ENCODE measurements around the gene VIPAS39.

VIPAS39 gene

DNA sequence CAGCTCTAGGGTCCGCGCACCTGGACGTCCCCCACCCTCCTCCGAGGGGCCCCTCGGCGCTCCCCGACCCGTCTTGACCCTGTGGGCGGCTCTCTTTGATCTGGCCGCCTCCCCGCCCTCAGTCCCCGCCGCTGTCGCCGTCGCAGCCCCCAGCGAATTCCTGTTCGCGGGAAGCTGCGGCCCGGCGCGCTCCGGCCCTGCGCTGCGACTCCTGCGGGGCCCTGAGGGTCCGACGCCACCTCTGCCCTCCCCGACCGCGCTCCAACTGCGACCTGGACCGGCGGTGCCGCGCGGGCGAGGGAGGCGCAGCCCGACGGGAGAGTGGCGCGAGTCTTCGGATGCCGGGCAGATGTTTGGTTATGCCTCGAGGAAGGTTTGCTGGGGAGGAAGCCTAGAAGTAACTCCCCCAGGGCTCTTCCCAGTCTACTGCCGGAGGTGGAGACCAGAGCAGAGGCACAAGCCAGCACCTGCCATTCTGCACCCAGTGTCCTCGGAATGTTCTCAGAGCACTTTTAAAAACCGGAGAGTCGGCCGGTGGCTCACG is 41.7 kb upstream of the VIPAS39 start:
- TF ChIP-seq, protein P1, sequence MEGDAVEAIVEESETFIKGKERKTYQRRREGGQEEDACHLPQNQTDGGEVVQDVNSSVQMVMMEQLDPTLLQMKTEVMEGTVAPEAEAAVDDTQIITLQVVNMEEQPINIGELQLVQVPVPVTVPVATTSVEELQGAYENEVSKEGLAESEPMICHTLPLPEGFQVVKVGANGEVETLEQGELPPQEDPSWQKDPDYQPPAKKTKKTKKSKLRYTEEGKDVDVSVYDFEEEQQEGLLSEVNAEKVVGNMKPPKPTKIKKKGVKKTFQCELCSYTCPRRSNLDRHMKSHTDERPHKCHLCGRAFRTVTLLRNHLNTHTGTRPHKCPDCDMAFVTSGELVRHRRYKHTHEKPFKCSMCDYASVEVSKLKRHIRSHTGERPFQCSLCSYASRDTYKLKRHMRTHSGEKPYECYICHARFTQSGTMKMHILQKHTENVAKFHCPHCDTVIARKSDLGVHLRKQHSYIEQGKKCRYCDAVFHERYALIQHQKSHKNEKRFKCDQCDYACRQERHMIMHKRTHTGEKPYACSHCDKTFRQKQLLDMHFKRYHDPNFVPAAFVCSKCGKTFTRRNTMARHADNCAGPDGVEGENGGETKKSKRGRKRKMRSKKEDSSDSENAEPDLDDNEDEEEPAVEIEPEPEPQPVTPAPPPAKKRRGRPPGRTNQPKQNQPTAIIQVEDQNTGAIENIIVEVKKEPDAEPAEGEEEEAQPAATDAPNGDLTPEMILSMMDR (IDR thresholded peaks at IDR 0.05), result no peak
- no peaks in the 10 kb centered on the region for H3K79me2 ChIP-seq
- H3K36me3 ChIP-seq (ENCODE audit: control insufficient read depth, insufficient read depth, low read length), result no peaks in the 10 kb centered on the region
- H3K9ac ChIP-seq, result no peak overlapping the region
- H3K9me3 ChIP-seq (ENCODE audit: control insufficient read depth, low read length), result no peaks in the 10 kb centered on the region
- no peaks in the 10 kb centered on the region for H3K4me1 ChIP-seq
- no peak overlapping the region for H3K27ac ChIP-seq
- H2AFZ ChIP-seq, result peak overlapping the region; percentile 88
- no peaks in the 10 kb centered on the region for H3K27me3 ChIP-seq (ENCODE audit: control insufficient read depth, insufficient read depth, low read length)
- H3K4me3 ChIP-seq (ENCODE audit: low read depth, low read length), result peak overlapping the region; percentile 29
- H3K4me2 ChIP-seq (ENCODE audit: low read length), result peak overlapping the region; percentile 83

DNA sequence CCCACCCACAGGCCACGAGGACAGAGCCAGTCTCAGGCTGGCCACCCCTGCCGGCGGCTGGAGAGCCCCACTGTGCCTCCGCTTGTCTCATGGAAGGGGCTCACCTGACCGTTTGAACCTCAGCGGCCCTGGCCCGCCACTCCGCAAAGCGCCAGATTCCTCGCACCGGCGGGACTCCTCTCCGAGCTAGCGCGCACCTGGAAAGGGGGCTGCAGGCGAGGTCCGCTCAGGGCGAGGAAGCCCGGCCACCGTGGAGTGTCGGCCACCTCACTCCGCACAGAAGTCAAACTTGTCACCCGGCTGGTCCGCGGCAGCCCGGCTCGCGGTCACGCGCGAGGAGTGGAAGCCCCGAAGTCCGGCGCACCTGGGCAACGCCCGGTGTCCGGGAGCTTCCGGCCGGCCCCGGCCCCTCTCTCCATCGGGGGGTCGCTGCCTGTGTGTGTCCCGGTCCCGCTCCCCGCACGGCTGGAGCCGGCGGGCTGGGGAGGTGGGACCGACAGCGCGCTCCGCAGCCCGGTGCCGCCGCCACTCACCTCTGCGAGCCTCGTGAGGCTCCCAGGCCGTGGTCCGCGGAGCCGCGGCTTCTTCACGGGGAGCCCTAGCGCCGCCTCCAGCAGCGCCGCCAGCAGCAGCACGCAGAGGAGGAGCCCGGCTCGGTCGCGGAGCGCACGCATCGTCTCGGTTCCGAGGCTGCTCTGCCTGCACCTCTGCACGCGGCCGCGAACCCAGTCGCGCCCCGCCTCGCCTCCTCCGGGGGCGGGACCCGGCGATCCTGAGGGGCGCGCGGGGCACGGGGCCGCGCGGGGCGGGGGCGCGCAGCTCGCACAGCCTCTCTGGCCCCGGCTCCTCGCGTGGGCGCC is 40.9 kb upstream of the VIPAS39 start, which contains the start of gene ISM2:
ISM2 (minus strand) TSS at position 697 of the 860 bp plus-strand sequence; CDS start at position 674, 23 bp downstream.
- TF ChIP-seq, protein P1 (IDR thresholded peaks at IDR 0.05), result no peak
- Histone ChIP-seq H3K36me3 (ENCODE audit: control insufficient read depth, insufficient read depth, low read length) (no peaks in the 10 kb centered on the region), H2AFZ (peak within 1 kb of the TSS; percentile 88), H3K27ac (no peak within 1 kb of the TSS), H3K79me2 (no peaks in the 10 kb centered on the region), H3K27me3 (ENCODE audit: control insufficient read depth, insufficient read depth, low read length) (no peaks in the 10 kb centered on the region), H3K9me3 (ENCODE audit: control insufficient read depth, low read length) (no peaks in the 10 kb centered on the region), H3K4me1 (no peaks in the 10 kb centered on the region), H3K4me3 (ENCODE audit: low read depth, low read length) (peak within 1 kb of the TSS; percentile 29), H3K4me2 (ENCODE audit: low read length) (peak within 1 kb of the TSS; percentile 83), H3K9ac (no peak within 1 kb of the TSS)

DNA sequence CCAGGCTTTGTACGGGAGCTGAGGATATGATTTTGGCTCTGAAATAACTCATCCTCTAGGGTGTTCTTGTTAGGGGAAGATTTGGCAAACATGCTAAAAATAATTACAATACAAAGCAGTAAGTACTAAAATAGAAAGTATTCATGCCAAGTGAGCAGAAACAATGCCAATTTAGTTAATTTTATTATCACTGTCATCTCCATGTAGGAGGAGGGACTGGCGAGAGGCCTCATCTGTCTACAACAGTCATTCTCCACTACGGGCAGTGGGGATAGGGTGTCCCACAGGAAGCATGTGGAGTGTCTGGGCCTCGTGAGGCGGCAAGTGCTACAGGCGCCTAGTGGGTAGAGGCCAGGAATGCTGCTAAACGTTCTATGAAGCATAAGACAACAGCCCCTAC is 37.9 kb upstream of the VIPAS39 start:
- no peaks in the 10 kb centered on the region for H3K9me3 ChIP-seq (ENCODE audit: control insufficient read depth, low read length)
- H3K4me1 ChIP-seq, result no peaks in the 10 kb centered on the region
- TF ChIP-seq, protein P1 (IDR thresholded peaks at IDR 0.05), result no peak
- H2AFZ ChIP-seq, result no peak overlapping the region
- no peak overlapping the region for H3K4me3 ChIP-seq (ENCODE audit: low read depth, low read length)
- H3K4me2 ChIP-seq (ENCODE audit: low read length), result no peak overlapping the region
- no peaks in the 10 kb centered on the region for H3K36me3 ChIP-seq (ENCODE audit: control insufficient read depth, insufficient read depth, low read length)
- no peaks in the 10 kb centered on the region for H3K79me2 ChIP-seq
- H3K9ac ChIP-seq, result no peak overlapping the region
- H3K27me3 ChIP-seq (ENCODE audit: control insufficient read depth, insufficient read depth, low read length), result no peaks in the 10 kb centered on the region
- H3K27ac ChIP-seq, result no peak overlapping the region

DNA sequence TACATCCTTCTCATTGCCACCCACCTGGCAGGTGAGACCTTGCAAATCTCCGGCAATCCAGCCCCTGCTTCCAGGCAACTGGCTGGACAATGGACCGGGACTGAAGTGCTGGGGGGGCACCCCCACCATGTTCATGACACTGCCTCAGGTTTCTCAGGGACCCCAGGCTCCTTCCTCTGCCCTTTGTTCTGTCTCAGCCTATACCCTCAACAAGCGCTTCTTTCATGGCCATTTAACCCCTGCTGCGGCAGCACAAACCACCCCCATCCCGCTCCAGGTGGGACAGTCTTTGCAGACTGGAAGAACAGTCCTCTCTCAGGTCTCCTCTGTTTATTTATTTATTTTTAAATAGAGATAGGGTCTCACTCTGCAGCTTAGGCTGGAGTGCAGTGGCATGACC is 33.7 kb upstream of the VIPAS39 start:
- Histone ChIP-seq H3K4me2 (ENCODE audit: low read length) (no peak overlapping the region), H2AFZ (no peak overlapping the region), H3K4me1 (no peaks in the 10 kb centered on the region), H3K27ac (no peak overlapping the region), H3K9me3 (ENCODE audit: control insufficient read depth, low read length) (no peaks in the 10 kb centered on the region), H3K36me3 (ENCODE audit: control insufficient read depth, insufficient read depth, low read length) (no peaks in the 10 kb centered on the region), H3K9ac (no peak overlapping the region), H3K27me3 (ENCODE audit: control insufficient read depth, insufficient read depth, low read length) (no peaks in the 10 kb centered on the region), H3K4me3 (ENCODE audit: low read depth, low read length) (no peak overlapping the region), H3K79me2 (no peaks in the 10 kb centered on the region)
- TF ChIP-seq, protein P1 (IDR thresholded peaks at IDR 0.05), result no peak

Data from parathyroid adenoma (tissue), 2 donors.